AG04450 (cell line): Measurements from ENCODE around the gene FGF22. TPM values are rescaled to one million over a fixed set of nuclear protein-coding genes. Genes with fewer than 3 reads are reported as not detected.

Source experiments
- CTCF ChIA-PET: fragments of 300-600, 350-600 bp; formaldehyde crosslinking; extraction: SDS; loops from one replicate; lab custom pipeline; 2022; ENCODE audit warnings: antibody characterized with exemption, inconsistent platforms; lab: Charles Lee
- POLR2A ChIA-PET: fragments of 350-600 bp; formaldehyde crosslinking; extraction: SDS; loops from one replicate; lab custom pipeline; 2021; ENCODE audit warnings: antibody characterized with exemption, inconsistent platforms; lab: Yijun Ruan, JAX
- DNase-seq: peaks from one replicate; pipeline ENCODE4 v3.0.0-alpha.2; 2011; ENCODE audit warnings: low read depth, low spot score
- H3K27ac ChIP-seq: one replicate; pipeline ENCODE4 v1.5.1; 2012; ENCODE audit warnings: low read depth, low read length, control low read depth
- H3K27me3 ChIP-seq: one replicate; pipeline ENCODE4 v1.6.0; 2012; ENCODE audit warnings: low read length; ENCODE audit not compliant: control insufficient read depth, insufficient read depth
- H3K4me3 ChIP-seq: 2 replicates; pipeline ENCODE4 v1.5.1; 2011; ENCODE audit warnings: mild to moderate bottlenecking, low read depth, low read length, control low read depth
- H3K9me3 ChIP-seq: 2 replicates; pipeline ENCODE4 v1.5.1; 2012; ENCODE audit warnings: low read length; ENCODE audit not compliant: control insufficient read depth, insufficient read depth
- polyA plus RNA-seq: library from polyadenylated mRNA; depleted of rRNA; stranded (reverse); fragments of >200 nt; gene quantifications from 2 replicates; pipeline ENCODE4 v1.2.3, GENCODE V29; 2011
- TF ChIP-seq, protein P1 (sequence below): IDR thresholded peaks from 2 replicates; pipeline ENCODE4 v1.5.1; 2011; ENCODE audit warnings: low read depth, low read length, control low read depth, inconsistent platforms

Gene FGF22
- polyA plus RNA-seq, 1 experiment, result not detected

DNA sequence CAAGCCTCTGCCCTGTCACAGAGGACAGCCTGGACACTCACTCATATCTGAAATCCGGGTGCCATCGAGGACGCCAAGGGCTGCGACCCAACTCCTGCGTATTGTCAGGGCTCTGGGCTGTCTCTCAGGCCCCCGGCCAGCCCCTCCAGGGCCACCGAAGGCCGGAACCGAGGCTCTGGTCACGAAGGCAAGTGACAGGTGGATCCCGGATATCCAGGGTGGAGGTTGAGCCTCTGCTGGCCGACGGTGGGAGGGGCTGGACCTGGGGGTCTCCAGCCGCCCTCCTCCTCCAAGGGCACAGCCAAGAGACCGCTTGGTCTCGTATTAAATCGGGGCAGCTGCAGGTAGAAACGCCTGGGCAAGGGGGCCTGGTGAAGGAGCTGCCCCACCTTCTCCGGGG is 17.9 kb downstream of the FGF22 start:
- ChIA-PET CTCF (no interaction called here), POLR2A (no interaction called here)
- TF ChIP-seq, protein P1, sequence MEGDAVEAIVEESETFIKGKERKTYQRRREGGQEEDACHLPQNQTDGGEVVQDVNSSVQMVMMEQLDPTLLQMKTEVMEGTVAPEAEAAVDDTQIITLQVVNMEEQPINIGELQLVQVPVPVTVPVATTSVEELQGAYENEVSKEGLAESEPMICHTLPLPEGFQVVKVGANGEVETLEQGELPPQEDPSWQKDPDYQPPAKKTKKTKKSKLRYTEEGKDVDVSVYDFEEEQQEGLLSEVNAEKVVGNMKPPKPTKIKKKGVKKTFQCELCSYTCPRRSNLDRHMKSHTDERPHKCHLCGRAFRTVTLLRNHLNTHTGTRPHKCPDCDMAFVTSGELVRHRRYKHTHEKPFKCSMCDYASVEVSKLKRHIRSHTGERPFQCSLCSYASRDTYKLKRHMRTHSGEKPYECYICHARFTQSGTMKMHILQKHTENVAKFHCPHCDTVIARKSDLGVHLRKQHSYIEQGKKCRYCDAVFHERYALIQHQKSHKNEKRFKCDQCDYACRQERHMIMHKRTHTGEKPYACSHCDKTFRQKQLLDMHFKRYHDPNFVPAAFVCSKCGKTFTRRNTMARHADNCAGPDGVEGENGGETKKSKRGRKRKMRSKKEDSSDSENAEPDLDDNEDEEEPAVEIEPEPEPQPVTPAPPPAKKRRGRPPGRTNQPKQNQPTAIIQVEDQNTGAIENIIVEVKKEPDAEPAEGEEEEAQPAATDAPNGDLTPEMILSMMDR, result no peak
- no peak overlapping the region for H3K4me3 ChIP-seq
- DNase-seq, result no peak
- H3K9me3 ChIP-seq, result no peaks in the 10 kb centered on the region; the same call in 1 of the 2 replicates
- no peak overlapping the region for H3K27ac ChIP-seq
- no peaks in the 10 kb centered on the region for H3K27me3 ChIP-seq

DNA sequence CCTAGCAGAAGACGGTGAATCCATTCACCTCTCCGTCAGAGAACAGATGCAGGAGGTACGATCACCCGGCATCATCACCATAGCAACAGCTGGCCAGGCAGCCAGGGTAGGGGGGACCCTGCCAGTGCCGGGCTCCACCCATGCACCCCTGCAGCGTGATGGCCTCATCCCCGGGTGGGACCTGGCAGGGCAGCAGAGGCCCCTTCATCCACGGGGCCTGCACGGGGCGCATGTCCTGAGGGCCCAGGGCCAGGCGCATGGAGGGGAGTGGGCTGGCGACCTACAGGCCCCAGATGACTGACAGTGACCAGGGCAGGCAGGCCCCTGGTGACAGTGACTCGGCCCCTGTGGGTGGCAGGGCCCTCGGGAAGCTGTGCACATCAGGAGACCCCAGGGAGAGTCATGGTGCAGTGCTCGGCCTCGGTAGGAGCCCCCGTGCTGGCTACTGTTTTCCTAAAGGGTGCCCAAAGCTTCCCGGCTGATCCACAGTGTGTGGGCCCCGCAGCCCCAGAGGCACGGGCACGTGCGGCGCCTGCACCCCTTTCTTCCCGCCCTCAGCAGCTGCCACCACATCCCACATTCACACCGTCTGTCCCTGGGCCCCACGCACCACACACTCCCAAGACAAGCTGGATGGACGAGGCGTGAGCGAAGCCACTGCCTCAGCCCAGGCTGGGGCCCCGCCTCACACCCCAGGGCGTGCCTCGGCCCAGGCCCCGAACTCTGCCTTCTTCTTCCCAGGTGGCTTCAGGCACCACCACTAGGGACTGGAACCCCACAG is 18.6 kb downstream of the FGF22 start:
- no peak overlapping the region for H3K4me3 ChIP-seq
- ChIA-PET POLR2A (no interaction called here), CTCF (interaction anchor here (0.6 kb wide), 1 partner anchor 61 kb away, joined by 9 read pairs; no protein-coding TSS in a partner anchor)
- TF ChIP-seq, protein P1, result no peak
- H3K9me3 ChIP-seq, result no peaks in the 10 kb centered on the region; the same call in 1 of the 2 replicates
- no peak overlapping the region for H3K27ac ChIP-seq
- no peak for DNase-seq
- no peaks in the 10 kb centered on the region for H3K27me3 ChIP-seq

DNA sequence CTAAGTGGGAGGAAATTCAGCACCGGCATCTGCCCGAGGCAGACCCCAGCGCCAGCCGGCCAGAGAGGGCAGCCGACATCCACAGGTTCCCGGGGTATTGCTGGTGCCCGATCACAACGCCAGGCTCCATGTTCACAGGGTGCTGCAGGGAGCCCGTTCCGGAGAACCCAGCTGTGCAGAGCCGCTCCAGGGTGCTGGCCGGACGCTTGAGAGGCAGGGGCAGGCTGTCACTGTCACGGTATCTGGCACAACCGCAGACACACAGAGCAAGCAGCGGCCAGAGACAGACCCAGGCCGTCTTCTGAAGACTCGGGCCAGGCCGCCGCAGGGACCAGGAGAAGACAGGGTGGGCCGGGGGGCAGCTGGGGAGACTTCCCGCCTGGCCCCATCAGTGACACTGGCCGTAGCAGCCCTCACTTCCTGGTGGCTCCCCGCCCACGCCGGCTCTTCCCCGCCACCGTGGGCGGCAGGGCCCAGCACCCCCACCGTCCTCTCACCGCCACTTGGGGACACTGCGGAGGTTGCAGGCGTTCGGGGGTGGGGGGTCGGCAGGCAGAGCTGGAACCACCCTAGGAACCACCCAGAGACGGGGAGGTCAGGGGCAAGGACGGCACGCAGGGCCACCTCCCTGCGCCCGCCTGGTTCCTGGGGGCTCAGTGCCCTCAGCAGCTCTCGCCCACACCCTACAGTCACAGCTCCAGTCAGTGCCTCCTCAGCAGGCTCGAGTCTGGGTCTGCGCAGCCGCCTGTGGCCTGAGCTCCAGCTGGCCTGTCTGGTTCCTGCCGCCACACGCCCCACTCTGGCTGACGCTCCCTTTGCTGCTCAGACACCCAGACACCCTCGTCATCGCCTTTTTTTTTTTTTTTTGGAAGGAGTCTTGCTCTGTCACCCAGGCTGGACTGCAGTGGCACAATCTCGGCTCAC is 19.5 kb downstream of the FGF22 start:
- no peak overlapping the region for H3K4me3 ChIP-seq
- H3K9me3 ChIP-seq, result peaks cover 4% of the 10 kb centered on the region; the same call in 1 of the 2 replicates
- TF ChIP-seq, protein P1, result no peak
- ChIA-PET CTCF (interaction anchor here (0.6 kb wide), 1 partner anchor 60 kb away, joined by 9 read pairs; no protein-coding TSS in a partner anchor), POLR2A (no interaction called here)
- H3K27me3 ChIP-seq, result no peaks in the 10 kb centered on the region
- no peak overlapping the region for H3K27ac ChIP-seq
- DNase-seq, result no peak

DNA sequence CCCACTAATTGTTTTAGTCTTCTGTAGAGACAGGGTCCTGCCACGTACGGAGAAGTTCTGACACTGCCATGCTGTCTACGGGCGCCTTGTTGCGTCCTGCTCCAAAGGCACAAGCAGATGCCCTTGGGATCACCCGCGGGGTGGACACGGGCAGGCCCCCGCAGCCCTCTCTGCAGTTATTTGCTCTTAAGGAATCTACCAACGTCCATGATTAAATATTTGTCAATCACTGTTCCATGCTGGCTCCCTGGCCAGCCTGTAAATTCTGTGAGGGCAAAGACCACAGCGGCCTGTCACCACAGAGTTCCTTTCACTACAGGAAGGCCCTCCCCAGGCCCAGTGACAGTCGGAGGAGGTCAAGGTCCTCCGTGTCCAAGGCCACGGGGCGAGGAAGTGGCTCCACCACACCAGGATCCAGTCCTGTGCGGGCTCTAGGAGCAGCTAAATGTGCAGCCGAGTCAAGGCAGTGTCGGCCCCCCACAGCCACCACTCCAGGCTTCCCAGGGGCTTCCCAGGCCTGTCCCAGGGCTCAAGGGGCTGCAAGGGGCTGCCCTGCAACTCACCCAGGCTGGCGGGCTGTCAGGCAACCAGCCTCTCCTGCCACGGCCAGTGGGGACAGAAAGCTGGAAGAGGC is 21.2 kb downstream of the FGF22 start:
- Histone ChIP-seq H3K27me3 (no peaks in the 10 kb centered on the region), H3K4me3 (peak overlapping the region; percentile 83), H3K27ac (no peak overlapping the region), H3K9me3 (peaks cover 4% of the 10 kb centered on the region; the same call in 1 of the 2 replicates)
- ChIA-PET POLR2A (no interaction called here), CTCF (no interaction called here)
- no peak for DNase-seq
- TF ChIP-seq, protein P1, result no peak
